ENCODE results near the gene VEPH1. TPM values are rescaled to one million over a fixed set of nuclear protein-coding genes. Genes with fewer than 3 reads are reported as not detected.
A peak's percentile ranks its signal among the peaks of the same experiment; 100 is the strongest.

The VEPH1 gene
- total and polyA plus RNA-seq, 2 experiments from 2014 or later, result 36.8 to 44.0 TPM

- no peak for DNase-seq
- Histone ChIP-seq H3K4me3 (no peak overlapping the region), H4K20me1 (ENCODE audit: insufficient read depth) (no peaks in the 10 kb centered on the region), H3K4me1 (ENCODE audit: insufficient read depth) (peaks cover 6% of the 10 kb centered on the region; the same call in 1 of the 2 replicates), H3F3A (ENCODE audit: insufficient read depth) (no peaks in the 10 kb centered on the region), H3K9ac (no peak overlapping the region), H3K27me3 (replicated peaks; ENCODE audit: insufficient read depth) (no peaks in the 10 kb centered on the region), H3K36me3 (ENCODE audit: low read depth) (no peaks in the 10 kb centered on the region), H3K79me2 (ENCODE audit: insufficient read depth) (no peaks in the 10 kb centered on the region), H3K9me2 (ENCODE audit: insufficient read depth) (no peaks in the 10 kb centered on the region), H3K27ac (no peak overlapping the region), H3K9me3 (ENCODE audit: low read depth) (no peaks in the 10 kb centered on the region), H3K4me2 (ENCODE audit: unreplicated experiment) (no peak overlapping the region), H2AFZ (no peak overlapping the region)
- no peak for TF ChIP-seq EZH2phosphoT487 (IDR thresholded peaks at IDR 0.05; ENCODE audit: insufficient read depth, low read depth)
- no peak for TF ChIP-seq EZH2 (IDR thresholded peaks at IDR 0.05; ENCODE audit: insufficient read depth, poor library complexity, severe bottlenecking)
- WGBS, 2 experiments (ENCODE audit: low coverage in 1 of 2, low lambda C conversion rate in 2 of 2, missing lambda C conversion rate in 2 of 2), result 45 to 50% methylated on average over 5 of the region's 5 CpGs
- in situ Hi-C loops (cut with MboI), result no loop called here
Measured at GRCh38 chr3:157406394-157406793, 96.8 kb downstream of the VEPH1 start.

GRCh38 chr3:157405457-157405856 lies 97.8 kb downstream of the VEPH1 start:
- H3K27me3 ChIP-seq (replicated peaks; ENCODE audit: insufficient read depth), result no peaks in the 10 kb centered on the region
- peak; percentile 40 for DNase-seq
- H3K36me3 ChIP-seq (ENCODE audit: low read depth), result no peaks in the 10 kb centered on the region
- H3K79me2 ChIP-seq (ENCODE audit: insufficient read depth), result no peaks in the 10 kb centered on the region
- no peak overlapping the region for H2AFZ ChIP-seq
- no peaks in the 10 kb centered on the region for H4K20me1 ChIP-seq (ENCODE audit: insufficient read depth)
- in situ Hi-C loops (cut with MboI), result no loop called here
- TF ChIP-seq EZH2 (IDR thresholded peaks at IDR 0.05; ENCODE audit: insufficient read depth, poor library complexity, severe bottlenecking), result no peak
- no peak for TF ChIP-seq EZH2phosphoT487 (IDR thresholded peaks at IDR 0.05; ENCODE audit: insufficient read depth, low read depth)
- H3F3A ChIP-seq (ENCODE audit: insufficient read depth), result no peaks in the 10 kb centered on the region
- H3K27ac ChIP-seq, result no peak overlapping the region
- H3K9me2 ChIP-seq (ENCODE audit: insufficient read depth), result no peaks in the 10 kb centered on the region
- H3K9ac ChIP-seq, result no peak overlapping the region
- H3K9me3 ChIP-seq (ENCODE audit: low read depth), result no peaks in the 10 kb centered on the region
- peaks cover 6% of the 10 kb centered on the region; the same call in 1 of the 2 replicates for H3K4me1 ChIP-seq (ENCODE audit: insufficient read depth)
- no peak overlapping the region for H3K4me2 ChIP-seq (ENCODE audit: unreplicated experiment)
- WGBS, 2 experiments (ENCODE audit: low coverage in 1 of 2, low lambda C conversion rate in 2 of 2, missing lambda C conversion rate in 2 of 2), result 67 to 75% methylated on average over 2 of the region's 2 CpGs
- H3K4me3 ChIP-seq, result no peak overlapping the region

GRCh38 chr3:157404381-157404780 lies 98.8 kb downstream of the VEPH1 start:
- in situ Hi-C loops (cut with MboI), result no loop called here
- Histone ChIP-seq H3K4me3 (no peak overlapping the region), H3F3A (ENCODE audit: insufficient read depth) (no peaks in the 10 kb centered on the region), H3K9ac (no peak overlapping the region), H3K9me3 (ENCODE audit: low read depth) (no peaks in the 10 kb centered on the region), H3K79me2 (ENCODE audit: insufficient read depth) (no peaks in the 10 kb centered on the region), H3K4me2 (ENCODE audit: unreplicated experiment) (no peak overlapping the region), H3K27ac (no peak overlapping the region), H3K27me3 (replicated peaks; ENCODE audit: insufficient read depth) (no peaks in the 10 kb centered on the region), H4K20me1 (ENCODE audit: insufficient read depth) (no peaks in the 10 kb centered on the region), H2AFZ (no peak overlapping the region), H3K9me2 (ENCODE audit: insufficient read depth) (no peaks in the 10 kb centered on the region), H3K4me1 (ENCODE audit: insufficient read depth) (peaks cover 6% of the 10 kb centered on the region; the same call in 1 of the 2 replicates), H3K36me3 (ENCODE audit: low read depth) (no peaks in the 10 kb centered on the region)
- no peak for TF ChIP-seq EZH2phosphoT487 (IDR thresholded peaks at IDR 0.05; ENCODE audit: insufficient read depth, low read depth)
- no peak for TF ChIP-seq EZH2 (IDR thresholded peaks at IDR 0.05; ENCODE audit: insufficient read depth, poor library complexity, severe bottlenecking)
- 40 to 52% methylated on average over 1 of the region's 1 CpG for WGBS, 2 experiments (ENCODE audit: low coverage in 1 of 2, low lambda C conversion rate in 2 of 2, missing lambda C conversion rate in 2 of 2)
- no peak for DNase-seq

- TF ChIP-seq EZH2phosphoT487 (IDR thresholded peaks at IDR 0.05; ENCODE audit: insufficient read depth, low read depth) (no peak), EZH2 (IDR thresholded peaks at IDR 0.05; ENCODE audit: insufficient read depth, poor library complexity, severe bottlenecking) (no peak)
- Histone ChIP-seq H3F3A (ENCODE audit: insufficient read depth) (no peaks in the 10 kb centered on the region), H3K4me1 (ENCODE audit: insufficient read depth) (no peaks in the 10 kb centered on the region), H3K4me2 (ENCODE audit: unreplicated experiment) (no peak overlapping the region), H3K79me2 (ENCODE audit: insufficient read depth) (no peaks in the 10 kb centered on the region), H3K27me3 (replicated peaks; ENCODE audit: insufficient read depth) (no peaks in the 10 kb centered on the region), H3K36me3 (ENCODE audit: low read depth) (no peaks in the 10 kb centered on the region), H3K4me3 (no peak overlapping the region), H3K9me3 (ENCODE audit: low read depth) (no peaks in the 10 kb centered on the region), H4K20me1 (ENCODE audit: insufficient read depth) (no peaks in the 10 kb centered on the region), H3K27ac (no peak overlapping the region), H3K9me2 (ENCODE audit: insufficient read depth) (no peaks in the 10 kb centered on the region), H3K9ac (no peak overlapping the region), H2AFZ (no peak overlapping the region)
- 96 to 98% methylated on average over 3 of the region's 3 CpGs for WGBS, 2 experiments (ENCODE audit: low coverage in 1 of 2, low lambda C conversion rate in 2 of 2, missing lambda C conversion rate in 2 of 2)
- DNase-seq, result no peak
- in situ Hi-C loops (cut with MboI), result no loop called here
Measured at GRCh38 chr3:157398598-157398997, 104.6 kb downstream of the VEPH1 start.

GRCh38 chr3:157394411-157394810 lies 108.8 kb downstream of the VEPH1 start:
- TF ChIP-seq EZH2 (IDR thresholded peaks at IDR 0.05; ENCODE audit: insufficient read depth, poor library complexity, severe bottlenecking) (no peak), EZH2phosphoT487 (IDR thresholded peaks at IDR 0.05; ENCODE audit: insufficient read depth, low read depth) (no peak)
- no peak overlapping the region for H3K9ac ChIP-seq
- H3K4me3 ChIP-seq, result no peak overlapping the region
- no peaks in the 10 kb centered on the region for H3K9me2 ChIP-seq (ENCODE audit: insufficient read depth)
- no peaks in the 10 kb centered on the region for H3K27me3 ChIP-seq (replicated peaks; ENCODE audit: insufficient read depth)
- H3F3A ChIP-seq (ENCODE audit: insufficient read depth), result peaks cover 1% of the 10 kb centered on the region; the same call in 1 of the 2 replicates
- no peak overlapping the region for H3K27ac ChIP-seq
- no peaks in the 10 kb centered on the region for H3K79me2 ChIP-seq (ENCODE audit: insufficient read depth)
- H3K9me3 ChIP-seq (ENCODE audit: low read depth), result no peaks in the 10 kb centered on the region
- WGBS, 2 experiments (ENCODE audit: low coverage in 1 of 2, low lambda C conversion rate in 2 of 2, missing lambda C conversion rate in 2 of 2), result 0% methylated on average over 1 of the region's 1 CpG
- DNase-seq, result peak; percentile 42
- H3K4me2 ChIP-seq (ENCODE audit: unreplicated experiment), result no peak overlapping the region
- no peak overlapping the region for H2AFZ ChIP-seq
- in situ Hi-C loops (cut with MboI), result no loop called here
- H3K4me1 ChIP-seq (ENCODE audit: insufficient read depth), result peaks cover 18% of the 10 kb centered on the region
- H4K20me1 ChIP-seq (ENCODE audit: insufficient read depth), result no peaks in the 10 kb centered on the region
- no peaks in the 10 kb centered on the region for H3K36me3 ChIP-seq (ENCODE audit: low read depth)

All from GM23248 (cell line).